Stimulated activated CD4-positive, alpha-beta T cell treated with anti-CD3 and anti-CD28 coated beads, TNF-alpha, amount 100 ng/mL, for 24 hours (primary cell): ENCODE results near the gene NCF4.

Experiments used
- DNase-seq, 3 experiments: peaks; one replicate each; pipeline ENCODE4 v3.0.0-alpha.2; 2020; ENCODE audit warnings: low read depth in 3 of 3

NCF4 gene

DNA sequence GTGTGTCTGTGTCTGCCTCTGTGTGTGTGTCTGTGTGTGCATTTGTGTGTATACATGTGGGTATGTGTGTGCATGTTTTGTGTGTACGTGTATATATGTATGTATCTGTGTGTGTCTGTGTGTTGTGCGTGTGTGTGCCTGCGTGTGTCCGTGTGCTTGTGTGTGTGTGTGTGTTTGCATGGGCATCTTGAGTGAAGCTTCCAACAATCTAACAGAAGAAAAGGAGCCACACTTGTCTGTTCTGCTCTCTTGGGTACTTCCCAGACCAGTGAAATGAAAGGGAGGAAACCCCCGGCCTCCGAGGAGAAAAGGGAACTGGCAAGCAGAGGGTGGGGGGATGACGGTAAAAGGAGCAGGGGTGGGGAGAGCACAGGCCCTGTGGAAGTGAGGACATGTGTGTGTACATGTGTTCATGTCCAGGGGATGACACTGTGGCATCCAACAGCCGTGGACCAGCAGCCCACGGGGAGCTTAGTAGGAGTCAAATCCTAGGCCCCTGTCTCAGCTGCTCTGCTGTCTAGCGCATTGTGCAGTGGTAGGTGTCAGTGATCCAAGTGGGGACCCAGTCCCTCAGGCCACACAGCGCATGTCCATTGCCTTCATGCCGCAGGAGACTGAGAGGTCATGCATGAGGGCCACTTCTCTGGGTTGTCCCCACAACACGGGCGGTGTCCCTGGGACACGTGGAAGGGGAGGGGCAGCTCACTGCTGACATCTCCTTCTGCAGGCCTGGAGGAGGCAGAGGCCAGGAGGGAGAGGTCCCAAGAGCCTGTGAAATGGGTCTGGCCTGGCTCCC lies 60.7 kb downstream of the NCF4 start:
- no peak for DNase-seq

- no peak for DNase-seq
Observed at GRCh38 chr22:36922105-36922608, 61.4 kb downstream of the NCF4 start.

DNA sequence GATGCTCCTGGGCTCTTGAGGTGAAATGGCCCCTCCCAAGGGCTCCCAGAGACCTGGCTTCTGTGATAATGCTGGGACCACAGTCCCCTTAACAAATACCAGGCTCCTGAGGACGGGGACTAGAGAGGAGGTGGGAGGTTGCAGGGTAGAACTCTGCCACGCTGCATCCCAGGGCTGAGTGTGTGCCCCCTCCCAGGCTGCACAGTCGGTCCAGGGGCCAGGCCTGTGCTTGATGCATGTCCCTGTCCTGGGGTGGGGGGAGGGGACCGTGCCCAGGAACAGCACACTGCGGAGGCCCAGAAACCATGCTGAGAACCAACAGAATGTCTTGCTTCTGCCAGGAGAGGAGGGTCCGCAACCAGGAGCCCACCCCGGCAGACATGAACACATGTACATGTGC lies 61.9 kb downstream of the NCF4 start:
- no peak for DNase-seq

- no peak for DNase-seq
Observed at GRCh38 chr22:36923131-36923788, 62.5 kb downstream of the NCF4 start.

DNA sequence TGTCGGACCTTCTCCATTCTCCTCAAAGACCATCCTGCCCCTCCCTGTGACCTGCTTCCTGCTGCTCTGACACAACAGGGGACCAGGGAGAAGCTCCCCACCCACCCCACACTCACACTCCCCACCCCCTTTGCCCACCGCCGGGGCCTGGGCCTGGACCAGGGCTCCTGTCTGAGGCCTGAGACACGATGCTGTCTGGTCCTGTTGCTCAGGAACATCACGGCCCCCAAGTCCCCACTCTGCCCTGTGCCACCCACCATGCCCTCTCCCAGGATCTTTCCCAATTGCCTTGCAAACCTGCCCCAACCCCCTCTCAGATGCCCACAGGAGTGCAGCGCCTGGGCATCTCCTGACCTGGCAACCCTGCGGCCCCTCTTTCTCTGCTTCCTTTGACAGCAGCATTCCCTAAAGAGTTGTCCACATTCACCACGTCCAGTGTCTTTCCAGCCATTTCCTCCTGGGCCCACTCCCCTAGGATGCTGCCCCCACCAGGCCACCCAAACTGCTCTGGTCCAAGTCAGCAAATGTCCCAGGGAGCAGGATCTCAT lies 63.4 kb downstream of the NCF4 start:
- no peak for DNase-seq

GRCh38 chr22:36925388-36926290 lies 64.8 kb downstream of the NCF4 start:
- DNase-seq, result no peak

- no peak for DNase-seq
Observed at GRCh38 chr22:36926309-36926708, 65.5 kb downstream of the NCF4 start.

DNA sequence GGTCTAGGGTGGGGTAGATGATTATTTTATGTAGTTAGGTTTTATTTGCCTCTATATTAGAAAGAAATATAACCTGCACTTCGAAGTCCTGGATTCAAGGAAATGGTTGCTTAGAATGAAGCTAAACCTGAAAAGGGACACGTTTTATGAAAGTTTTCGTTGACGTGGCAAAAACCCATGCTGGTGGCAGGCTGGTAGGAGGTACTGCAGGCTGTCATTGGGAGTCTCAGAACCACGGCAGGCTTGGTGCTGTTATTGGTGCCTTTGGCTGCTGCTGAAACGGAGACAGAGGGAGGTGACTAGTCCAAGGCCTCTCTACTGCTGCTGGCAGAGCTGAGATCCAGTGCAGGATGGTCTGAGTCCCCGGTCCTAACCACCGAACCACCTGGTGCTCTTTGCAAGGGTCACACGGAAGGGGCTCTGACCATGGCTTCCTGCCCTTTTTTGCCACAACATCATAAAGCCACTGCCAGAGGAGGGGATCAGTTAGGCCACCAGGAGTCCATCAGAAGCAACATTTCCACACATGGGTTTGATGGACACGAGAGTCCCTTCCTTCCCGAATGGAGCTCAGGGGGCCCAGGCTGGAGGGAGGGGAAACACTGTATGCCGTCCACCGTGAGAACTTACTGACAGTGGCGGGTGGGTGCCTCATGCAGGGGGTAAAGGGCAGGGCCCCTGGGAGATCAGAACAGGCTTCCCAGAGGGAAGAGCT lies 66.1 kb downstream of the NCF4 start:
- DNase-seq, result no peak
